Fibroblast of pulmonary artery (primary cell): Measurements from ENCODE around the gene USP24.

Experiments
- DNase-seq: peaks from one replicate; pipeline ENCODE4 v3.0.0-alpha.2; 2010; ENCODE audit warnings: low read depth
- H3K4me3 ChIP-seq: replicated peaks from 2 replicates; pipeline ENCODE4 v1.5.1; 2011; ENCODE audit warnings: low read depth, mild to moderate bottlenecking, control low read depth, low read length, moderate library complexity
- TF ChIP-seq, protein P1 (sequence below): IDR thresholded peaks from 2 replicates; pipeline ENCODE4 v1.5.1; 2011; ENCODE audit warnings: mild to moderate bottlenecking, control low read depth, low read length, inconsistent platforms; ENCODE audit errors: missing control alignments

Gene USP24

DNA sequence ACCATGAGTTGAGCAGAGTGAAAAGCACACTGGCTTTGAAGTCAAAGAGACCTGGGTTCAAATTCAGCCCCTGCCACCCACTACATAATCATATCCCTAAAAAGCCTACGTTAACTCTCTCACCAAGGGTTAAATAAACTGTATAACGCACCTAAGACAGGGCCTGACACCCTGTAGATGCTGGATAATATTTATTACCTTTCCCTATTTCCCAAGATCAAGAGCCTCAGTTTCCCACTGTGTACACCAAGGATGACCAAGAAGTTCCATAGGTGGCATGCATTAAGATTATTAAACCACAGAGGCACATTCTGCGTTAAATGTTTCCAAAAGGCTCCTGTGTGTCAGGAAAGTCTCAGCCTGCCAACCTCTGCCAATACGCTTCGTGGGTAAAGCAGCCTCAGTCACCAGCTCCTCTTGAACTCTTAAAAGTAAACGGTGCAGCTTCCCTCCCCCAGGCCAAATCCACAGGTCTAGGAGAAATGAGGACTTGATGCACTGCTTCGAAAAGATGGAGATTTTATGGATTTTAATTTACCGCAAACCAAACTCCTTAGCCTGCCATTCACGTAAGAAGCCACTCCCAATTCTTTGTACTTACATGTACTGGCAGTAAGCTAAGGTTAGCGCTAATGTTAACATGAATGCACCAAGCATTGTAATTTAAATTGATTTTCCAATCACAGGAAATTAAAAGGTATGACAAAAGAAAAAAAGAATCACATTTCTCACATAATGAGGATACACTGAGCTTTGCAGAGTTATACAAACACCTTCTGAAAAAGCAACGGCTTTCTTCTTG lies 2.6 kb downstream of the USP24 start:
- DNase-seq: no peak
- no peak overlapping the region for H3K4me3 ChIP-seq
- TF ChIP-seq, protein P1, sequence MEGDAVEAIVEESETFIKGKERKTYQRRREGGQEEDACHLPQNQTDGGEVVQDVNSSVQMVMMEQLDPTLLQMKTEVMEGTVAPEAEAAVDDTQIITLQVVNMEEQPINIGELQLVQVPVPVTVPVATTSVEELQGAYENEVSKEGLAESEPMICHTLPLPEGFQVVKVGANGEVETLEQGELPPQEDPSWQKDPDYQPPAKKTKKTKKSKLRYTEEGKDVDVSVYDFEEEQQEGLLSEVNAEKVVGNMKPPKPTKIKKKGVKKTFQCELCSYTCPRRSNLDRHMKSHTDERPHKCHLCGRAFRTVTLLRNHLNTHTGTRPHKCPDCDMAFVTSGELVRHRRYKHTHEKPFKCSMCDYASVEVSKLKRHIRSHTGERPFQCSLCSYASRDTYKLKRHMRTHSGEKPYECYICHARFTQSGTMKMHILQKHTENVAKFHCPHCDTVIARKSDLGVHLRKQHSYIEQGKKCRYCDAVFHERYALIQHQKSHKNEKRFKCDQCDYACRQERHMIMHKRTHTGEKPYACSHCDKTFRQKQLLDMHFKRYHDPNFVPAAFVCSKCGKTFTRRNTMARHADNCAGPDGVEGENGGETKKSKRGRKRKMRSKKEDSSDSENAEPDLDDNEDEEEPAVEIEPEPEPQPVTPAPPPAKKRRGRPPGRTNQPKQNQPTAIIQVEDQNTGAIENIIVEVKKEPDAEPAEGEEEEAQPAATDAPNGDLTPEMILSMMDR: no peak

DNA sequence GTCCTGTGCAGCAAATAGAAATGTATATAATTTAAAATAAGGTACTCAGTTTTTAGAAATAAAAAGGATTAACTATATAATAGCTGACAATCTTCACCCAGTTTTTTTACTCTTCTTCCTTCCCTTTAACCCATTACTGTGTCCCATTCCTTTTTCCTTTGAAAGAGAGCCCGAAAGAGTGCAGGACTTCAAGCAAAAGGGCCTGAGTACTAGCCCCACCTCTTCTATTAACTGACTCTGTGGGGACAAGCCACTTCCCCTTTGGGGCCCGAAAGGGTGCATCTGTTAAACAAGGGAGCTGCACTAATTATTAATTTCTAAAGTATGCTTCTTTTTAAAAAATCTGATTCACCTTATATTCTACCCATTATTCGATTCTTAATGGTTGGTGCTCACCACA lies 3.3 kb downstream of the USP24 start:
- H3K4me3 ChIP-seq: no peak overlapping the region
- TF ChIP-seq, protein P1: no peak
- no peak for DNase-seq

DNA sequence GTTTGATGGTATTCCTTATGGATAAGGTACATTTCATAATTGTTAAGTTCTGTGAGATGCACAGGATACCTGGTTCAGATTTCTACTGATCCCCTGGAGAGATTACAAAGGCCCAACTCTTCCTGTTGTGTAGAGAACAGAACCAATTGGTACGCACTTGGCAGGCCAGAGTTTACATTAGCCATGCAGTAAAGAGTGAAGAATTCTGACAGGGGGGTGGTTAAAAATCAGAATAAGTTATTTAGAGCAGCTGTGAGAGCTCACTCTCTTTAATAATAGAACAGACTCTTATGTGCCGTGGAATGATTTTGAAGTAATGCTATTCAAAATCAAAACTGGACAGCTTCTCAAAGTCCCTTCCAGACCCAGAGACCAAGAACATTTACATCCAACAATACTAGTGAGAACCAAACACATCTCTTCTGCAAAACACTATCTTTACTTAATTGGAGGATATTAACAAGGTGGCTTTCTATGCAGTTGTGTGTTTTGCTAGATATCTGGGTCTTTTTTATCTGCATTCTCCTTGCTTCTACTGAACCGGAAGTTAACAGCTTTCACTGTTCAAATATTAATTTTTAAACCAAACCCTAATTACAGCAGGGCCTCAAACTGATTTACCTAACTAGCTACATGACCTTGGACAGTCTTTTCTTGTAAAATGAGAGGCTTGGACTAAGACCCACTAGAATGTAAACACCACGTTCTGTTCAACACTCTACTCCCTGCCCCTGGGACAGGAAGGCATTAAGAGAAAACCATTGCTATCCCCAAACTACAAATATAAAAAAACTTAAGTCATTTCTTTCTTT lies 4.0 kb downstream of the USP24 start:
- no peak for DNase-seq
- TF ChIP-seq, protein P1: no peak
- H3K4me3 ChIP-seq: no peak overlapping the region

DNA sequence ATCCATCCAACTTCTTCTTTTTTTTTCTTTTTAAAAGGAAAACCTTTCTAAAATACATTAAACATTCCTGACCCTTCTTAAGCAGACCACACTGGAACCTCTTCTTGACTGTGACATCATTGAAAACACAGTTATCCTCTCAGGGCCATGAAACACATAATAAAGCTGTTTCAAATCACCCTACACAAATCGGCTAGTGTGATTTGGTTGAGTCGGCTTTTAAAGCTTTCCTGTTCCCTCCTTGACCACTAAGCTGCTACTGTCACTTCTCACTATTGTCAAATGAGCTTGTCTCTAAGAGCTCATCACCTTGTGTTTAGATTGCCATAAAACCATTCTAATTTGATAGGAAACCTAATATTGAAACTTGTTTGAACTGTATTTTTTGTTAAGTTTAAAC lies 5.9 kb downstream of the USP24 start:
- H3K4me3 ChIP-seq: no peak overlapping the region
- no peak for DNase-seq

DNA sequence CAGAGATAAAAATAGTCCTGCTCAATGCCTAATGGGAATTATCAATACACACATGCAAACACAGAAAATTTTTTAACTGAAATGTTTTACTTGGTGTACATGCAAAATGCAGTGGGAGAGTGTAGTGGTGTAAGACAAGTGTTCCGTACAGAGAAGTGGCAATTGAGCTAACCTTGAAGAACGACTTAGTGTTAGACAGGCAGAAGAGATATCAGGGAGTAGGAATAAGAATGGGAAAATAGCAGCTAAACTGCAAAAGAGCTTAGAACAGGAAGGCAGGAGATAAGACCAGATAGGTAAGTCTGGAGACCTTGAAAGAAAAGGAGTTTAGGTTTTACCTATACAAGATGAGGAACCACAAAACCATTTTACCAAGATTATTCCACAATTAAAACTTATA lies 9.0 kb downstream of the USP24 start:
- TF ChIP-seq, protein P1: no peak
- DNase-seq: no peak
- H3K4me3 ChIP-seq: no peak overlapping the region

More for the DNA sequence above, 5.9 kb downstream of the USP24 start:
- TF ChIP-seq, protein P1: no peak

DNA sequence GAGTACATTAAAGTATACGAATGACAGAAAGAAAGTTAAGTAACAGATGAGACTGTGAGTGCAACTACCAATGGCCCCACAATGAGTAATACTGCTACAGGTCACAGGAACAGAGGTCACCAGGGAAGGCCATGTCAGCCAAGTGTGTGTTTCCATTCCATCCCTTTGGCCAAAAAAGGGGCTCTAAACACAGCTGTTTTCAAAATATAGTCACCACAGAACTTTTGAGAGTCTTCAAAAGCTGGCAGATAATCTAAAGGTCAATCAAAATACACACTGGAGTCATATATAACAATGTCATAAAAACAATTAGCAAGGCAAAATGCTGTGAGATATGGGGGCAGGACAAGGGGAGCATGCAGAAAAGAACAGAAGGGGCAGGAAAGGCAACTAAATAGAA lies 10.2 kb downstream of the USP24 start:
- DNase-seq: no peak
- H3K4me3 ChIP-seq: no peak overlapping the region
- TF ChIP-seq, protein P1: no peak
